Neural cell (in vitro differentiated cells): Measurements from ENCODE around the gene UCMA. TPM values are rescaled to one million over a fixed set of nuclear protein-coding genes. Genes with fewer than 3 reads are reported as not detected.

Experiments
- H2AFZ ChIP-seq: fragments of 200-600, 300-800 bp; sonication (generic), shearing (Covaris generic); 2 replicates; pipeline ENCODE4 v1.6.0; 2014; ENCODE audit warnings: low read depth, mild to moderate bottlenecking, antibody characterized with exemption, low read length, moderate library complexity
- H3F3A ChIP-seq: fragments of 200-600 bp; shearing (Covaris generic); 2 replicates; pipeline ENCODE4 v1.6.1; 2016; ENCODE audit warnings: mild to moderate bottlenecking, moderate library complexity, mixed read lengths, antibody characterized with exemption, low read length; ENCODE audit not compliant: insufficient read depth, poor library complexity, severe bottlenecking
- H3K27ac ChIP-seq: fragments of 200-600, 300-800 bp; sonication (generic), shearing (Covaris generic); 2 replicates; pipeline ENCODE4 v1.5.1; 2014; ENCODE audit warnings: mild to moderate bottlenecking, low read length, moderate library complexity
- H3K27me3 ChIP-seq: fragments of 300-800, 200-600 bp; sonication (generic), shearing (Covaris generic); 2 replicates; pipeline ENCODE4 v1.6.0; 2014; ENCODE audit warnings: mild to moderate bottlenecking, low read depth, low read length, moderate library complexity; ENCODE audit not compliant: insufficient read depth
- H3K36me3 ChIP-seq: fragments of 300-800, 200-600 bp; sonication (generic), shearing (Covaris generic); 2 replicates; pipeline ENCODE4 v1.5.1; 2014; ENCODE audit warnings: mild to moderate bottlenecking, antibody characterized with exemption, low read length, moderate library complexity; ENCODE audit not compliant: insufficient read depth
- H3K4me2 ChIP-seq: fragments of 300-800, 200-600 bp; sonication (generic), shearing (Covaris generic); 2 replicates; pipeline ENCODE4 v1.6.0; 2014; ENCODE audit warnings: mild to moderate bottlenecking, low read length
- H3K4me3 ChIP-seq: fragments of 300-800, 200-600 bp; sonication (generic), shearing (Covaris generic); 2 replicates; pipeline ENCODE4 v1.5.1; 2014; ENCODE audit warnings: mild to moderate bottlenecking, low read length, moderate library complexity
- H3K79me2 ChIP-seq: fragments of 200-600 bp; shearing (Covaris generic); replicated peaks from 2 replicates; pipeline ENCODE4 v1.6.0; 2014; ENCODE audit warnings: mild to moderate bottlenecking, low read length, moderate library complexity; ENCODE audit not compliant: insufficient read depth
- H3K9ac ChIP-seq: fragments of 300-800, 200-600 bp; sonication (generic), shearing (Covaris generic); 2 replicates; pipeline ENCODE4 v1.6.1; 2016; ENCODE audit warnings: mild to moderate bottlenecking, low read length, mixed read lengths
- H3K9me2 ChIP-seq: fragments of 200-600 bp; shearing (Covaris generic); 2 replicates; pipeline ENCODE4 v1.6.1; 2016; ENCODE audit warnings: mild to moderate bottlenecking, low read length, mixed read lengths; ENCODE audit not compliant: insufficient read depth
- H3K9me3 ChIP-seq: fragments of 200-600, 300-800 bp; sonication (generic), shearing (Covaris generic); 2 replicates; pipeline ENCODE4 v1.6.1; 2016; ENCODE audit warnings: mild to moderate bottlenecking, mixed run types, low read length, moderate library complexity, mixed read lengths
- H4K20me1 ChIP-seq: fragments of 200-600 bp; shearing (Covaris generic); 2 replicates; pipeline ENCODE4 v1.6.1; 2016; ENCODE audit warnings: mild to moderate bottlenecking, mixed run types; ENCODE audit not compliant: insufficient read depth
- EP300 ChIP-seq: fragments of 450-650 bp; conservative IDR thresholded peaks from 2 replicates; pipeline ENCODE4 v1.6.1; 2014; ENCODE audit warnings: antibody characterized with exemption, mild to moderate bottlenecking, moderate library complexity; ENCODE audit not compliant: poor library complexity, severe bottlenecking
- EZH2 ChIP-seq: fragments of 200-600, 300-800 bp; shearing (Covaris generic), sonication (generic); IDR thresholded peaks from 2 replicates; pipeline ENCODE4 v1.6.1; 2014; ENCODE audit warnings: antibody characterized with exemption, low read length, borderline replicate concordance, mild to moderate bottlenecking; ENCODE audit not compliant: insufficient read depth, poor library complexity, severe bottlenecking
- MXI1 ChIP-seq: fragments of 450-650 bp; conservative IDR thresholded peaks from 2 replicates; pipeline ENCODE4 v1.6.1; 2014; ENCODE audit warnings: antibody characterized with exemption, mild to moderate bottlenecking; ENCODE audit not compliant: poor library complexity, severe bottlenecking
- POLR2AphosphoS5 ChIP-seq: IDR thresholded peaks from 2 replicates; pipeline ENCODE4 v1.6.1; 2012
- RAD21 ChIP-seq: fragments of 450-650 bp; conservative IDR thresholded peaks from 2 replicates; pipeline ENCODE4 v1.6.1; 2014; ENCODE audit warnings: antibody characterized with exemption, mild to moderate bottlenecking, moderate library complexity
- SMC3 ChIP-seq: fragments of 450-650 bp; conservative IDR thresholded peaks from 2 replicates; pipeline ENCODE4 v1.6.1; 2014; ENCODE audit warnings: antibody characterized with exemption, mild to moderate bottlenecking, moderate library complexity; ENCODE audit not compliant: poor library complexity
- TAF1 ChIP-seq: IDR thresholded peaks from 2 replicates; pipeline ENCODE4 v1.6.1; 2012; ENCODE audit warnings: low read depth
- polyA plus RNA-seq: library from polyadenylated mRNA; depleted of rRNA; stranded (reverse); fragments of >200 nt; gene quantifications from 2 replicates; pipeline ENCODE4 v1.2.3, GENCODE V29; 2014
- TF ChIP-seq, protein P1 (sequence below): fragments of 450-650 bp; IDR thresholded peaks from 2 replicates; pipeline ENCODE4 v1.5.1; 2014; ENCODE audit warnings: antibody characterized with exemption, mild to moderate bottlenecking, moderate library complexity; ENCODE audit not compliant: poor library complexity, severe bottlenecking
- TF ChIP-seq, protein P2 (sequence below): IDR thresholded peaks from 2 replicates; pipeline ENCODE4 v1.6.1; 2012; ENCODE audit warnings: borderline replicate concordance

Gene UCMA
- polyA plus RNA-seq, 1 donor from 2014 or later = not detected

DNA sequence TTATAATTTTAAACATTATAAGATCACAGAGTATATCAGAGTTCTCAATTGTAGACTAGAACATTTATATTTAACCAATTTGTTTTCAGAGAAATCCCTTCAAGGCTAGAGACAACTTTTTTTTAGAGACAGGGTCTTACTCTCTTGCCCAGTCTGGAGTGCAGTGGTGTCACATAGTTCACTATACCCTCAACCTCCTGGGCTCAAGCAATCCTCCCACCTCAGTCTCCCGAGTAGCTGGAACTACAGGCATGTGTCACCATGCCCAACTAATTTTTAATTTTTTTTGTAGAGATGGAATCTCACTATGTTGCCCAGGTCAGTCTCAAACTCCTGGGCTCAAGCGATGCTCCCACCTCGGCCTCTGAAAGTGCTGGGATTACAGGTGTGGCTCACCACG, 15.3 kb downstream of the UCMA start:
- H3K4me3 ChIP-seq = no peak overlapping the region
- H3K4me2 ChIP-seq = no peak overlapping the region
- TF ChIP-seq EZH2 (no peak), RAD21 (no peak), MXI1 (no peak), TAF1 (no peak), POLR2AphosphoS5 (no peak), SMC3 (no peak), EP300 (no peak)
- TF ChIP-seq, protein P1, sequence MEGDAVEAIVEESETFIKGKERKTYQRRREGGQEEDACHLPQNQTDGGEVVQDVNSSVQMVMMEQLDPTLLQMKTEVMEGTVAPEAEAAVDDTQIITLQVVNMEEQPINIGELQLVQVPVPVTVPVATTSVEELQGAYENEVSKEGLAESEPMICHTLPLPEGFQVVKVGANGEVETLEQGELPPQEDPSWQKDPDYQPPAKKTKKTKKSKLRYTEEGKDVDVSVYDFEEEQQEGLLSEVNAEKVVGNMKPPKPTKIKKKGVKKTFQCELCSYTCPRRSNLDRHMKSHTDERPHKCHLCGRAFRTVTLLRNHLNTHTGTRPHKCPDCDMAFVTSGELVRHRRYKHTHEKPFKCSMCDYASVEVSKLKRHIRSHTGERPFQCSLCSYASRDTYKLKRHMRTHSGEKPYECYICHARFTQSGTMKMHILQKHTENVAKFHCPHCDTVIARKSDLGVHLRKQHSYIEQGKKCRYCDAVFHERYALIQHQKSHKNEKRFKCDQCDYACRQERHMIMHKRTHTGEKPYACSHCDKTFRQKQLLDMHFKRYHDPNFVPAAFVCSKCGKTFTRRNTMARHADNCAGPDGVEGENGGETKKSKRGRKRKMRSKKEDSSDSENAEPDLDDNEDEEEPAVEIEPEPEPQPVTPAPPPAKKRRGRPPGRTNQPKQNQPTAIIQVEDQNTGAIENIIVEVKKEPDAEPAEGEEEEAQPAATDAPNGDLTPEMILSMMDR = no peak
- TF ChIP-seq, protein P2, sequence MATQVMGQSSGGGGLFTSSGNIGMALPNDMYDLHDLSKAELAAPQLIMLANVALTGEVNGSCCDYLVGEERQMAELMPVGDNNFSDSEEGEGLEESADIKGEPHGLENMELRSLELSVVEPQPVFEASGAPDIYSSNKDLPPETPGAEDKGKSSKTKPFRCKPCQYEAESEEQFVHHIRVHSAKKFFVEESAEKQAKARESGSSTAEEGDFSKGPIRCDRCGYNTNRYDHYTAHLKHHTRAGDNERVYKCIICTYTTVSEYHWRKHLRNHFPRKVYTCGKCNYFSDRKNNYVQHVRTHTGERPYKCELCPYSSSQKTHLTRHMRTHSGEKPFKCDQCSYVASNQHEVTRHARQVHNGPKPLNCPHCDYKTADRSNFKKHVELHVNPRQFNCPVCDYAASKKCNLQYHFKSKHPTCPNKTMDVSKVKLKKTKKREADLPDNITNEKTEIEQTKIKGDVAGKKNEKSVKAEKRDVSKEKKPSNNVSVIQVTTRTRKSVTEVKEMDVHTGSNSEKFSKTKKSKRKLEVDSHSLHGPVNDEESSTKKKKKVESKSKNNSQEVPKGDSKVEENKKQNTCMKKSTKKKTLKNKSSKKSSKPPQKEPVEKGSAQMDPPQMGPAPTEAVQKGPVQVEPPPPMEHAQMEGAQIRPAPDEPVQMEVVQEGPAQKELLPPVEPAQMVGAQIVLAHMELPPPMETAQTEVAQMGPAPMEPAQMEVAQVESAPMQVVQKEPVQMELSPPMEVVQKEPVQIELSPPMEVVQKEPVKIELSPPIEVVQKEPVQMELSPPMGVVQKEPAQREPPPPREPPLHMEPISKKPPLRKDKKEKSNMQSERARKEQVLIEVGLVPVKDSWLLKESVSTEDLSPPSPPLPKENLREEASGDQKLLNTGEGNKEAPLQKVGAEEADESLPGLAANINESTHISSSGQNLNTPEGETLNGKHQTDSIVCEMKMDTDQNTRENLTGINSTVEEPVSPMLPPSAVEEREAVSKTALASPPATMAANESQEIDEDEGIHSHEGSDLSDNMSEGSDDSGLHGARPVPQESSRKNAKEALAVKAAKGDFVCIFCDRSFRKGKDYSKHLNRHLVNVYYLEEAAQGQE = no peak
- no peak overlapping the region for H3K9ac ChIP-seq
- no peak overlapping the region for H3K27ac ChIP-seq
- H3K36me3 ChIP-seq = no peaks in the 10 kb centered on the region
- no peaks in the 10 kb centered on the region for H4K20me1 ChIP-seq
- H2AFZ ChIP-seq = no peak overlapping the region
- H3F3A ChIP-seq = no peaks in the 10 kb centered on the region
- no peaks in the 10 kb centered on the region for H3K79me2 ChIP-seq
- H3K9me2 ChIP-seq = no peaks in the 10 kb centered on the region
- H3K9me3 ChIP-seq = no peaks in the 10 kb centered on the region
- H3K27me3 ChIP-seq = no peaks in the 10 kb centered on the region

DNA sequence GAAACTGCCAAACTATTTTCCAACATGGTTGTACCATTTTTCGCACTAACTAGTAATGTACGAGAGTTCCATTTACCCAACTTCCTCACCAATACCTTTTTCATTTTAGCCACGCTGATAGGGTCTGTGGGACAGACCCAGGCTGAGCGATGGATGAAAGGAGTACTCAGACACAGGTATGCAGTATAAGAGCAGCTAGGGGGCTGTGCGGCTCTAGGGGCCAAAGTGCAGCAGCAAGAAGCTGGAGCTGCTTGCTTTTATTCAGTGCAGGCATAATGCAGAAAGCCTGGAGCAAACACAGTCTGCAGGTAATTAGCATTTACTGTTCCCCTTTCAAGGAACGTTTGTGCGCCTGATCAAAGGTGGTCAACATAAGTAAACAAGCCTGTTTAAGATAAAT, 21.0 kb downstream of the UCMA start:
- Histone ChIP-seq H3K4me3 (no peak overlapping the region), H3K27ac (no peak overlapping the region), H2AFZ (no peak overlapping the region), H3K36me3 (no peaks in the 10 kb centered on the region), H3F3A (no peaks in the 10 kb centered on the region), H3K9me3 (no peaks in the 10 kb centered on the region), H3K9ac (no peak overlapping the region), H3K27me3 (no peaks in the 10 kb centered on the region), H3K79me2 (no peaks in the 10 kb centered on the region), H3K4me2 (no peak overlapping the region), H3K9me2 (no peaks in the 10 kb centered on the region), H4K20me1 (no peaks in the 10 kb centered on the region)
- no peak for TF ChIP-seq EP300
- TF ChIP-seq, protein P1 = no peak
- TF ChIP-seq POLR2AphosphoS5 = no peak
- TF ChIP-seq RAD21 = no peak
- TF ChIP-seq MXI1 = no peak
- no peak for TF ChIP-seq SMC3
- TF ChIP-seq TAF1 = no peak
- TF ChIP-seq, protein P2 = no peak
- TF ChIP-seq EZH2 = no peak
